Ascending aorta (tissue), 2 donors: Measurements from ENCODE around the gene PCBP1. TPM values are rescaled to one million over a fixed set of nuclear protein-coding genes. Genes with fewer than 3 reads are reported as not detected.
"Not testable (repeated sequence)": the region's sequence is repeated elsewhere in the genome, so short reads cannot be mapped to it uniquely, and the experiment has no call there.

Experiments used
- DNase-seq, 2 donors: peaks; one replicate each; pipeline ENCODE4 v3.0.0-alpha.2; 2019; ENCODE audit warnings: low spot score in 2 of 2
- H3K27ac ChIP-seq, 2 donors: fragments of 200-600 bp; sonication (generic); one replicate each; pipeline ENCODE4 v1.5.1; 2016 to 2017; ENCODE audit warnings: mild to moderate bottlenecking in 1 of 2
- H3K27me3 ChIP-seq: fragments of 200-600 bp; sonication (generic); one replicate; pipeline ENCODE4 v1.5.1; 2017
- H3K36me3 ChIP-seq, 2 donors: fragments of 200-600 bp; sonication (generic); one replicate each; pipeline ENCODE4 v1.5.1; 2016
- H3K4me1 ChIP-seq, 2 donors: fragments of 200-600 bp; sonication (generic); one replicate each; pipeline ENCODE4 v1.5.1; 2016 to 2017; ENCODE audit warnings: mild to moderate bottlenecking in 1 of 2
- H3K4me3 ChIP-seq, 2 donors: fragments of 200-600 bp; sonication (generic); one replicate each; pipeline ENCODE4 v1.5.1; 2016 to 2017; ENCODE audit warnings: mild to moderate bottlenecking in 1 of 2
- H3K9me3 ChIP-seq, 2 donors: fragments of 200-600 bp; sonication (generic); one replicate each; pipeline ENCODE4 v1.5.1; 2016
- CTCF ChIP-seq, 3 experiments: fragments of 200-600 bp in 2 of 3; fragments of 450-650 bp in 1 of 3; sonication (generic) in 2 of 3; IDR thresholded peaks; one replicate each; pipeline ENCODE4 v1.5.1; 2016 to 2019; ENCODE audit warnings: antibody characterized with exemption in 3 of 3, mild to moderate bottlenecking in 1 of 3, moderate library complexity in 1 of 3
- intact Hi-C: fragments of 100-400 bp; cut with DNase I; formaldehyde crosslinking; loops from one replicate; pipeline ENCODE4 v1.15.1; 2023
- total RNA-seq: library from RNA; depleted of rRNA; stranded (reverse); fragments of >200 nt; gene quantifications from one replicate; pipeline ENCODE4 v1.1.0, GENCODE V29; 2016

PCBP1 gene
- total RNA-seq, 1 donor from 2014 or later: 227 TPM

GRCh38 chr2:70090706-70091334, 3.5 kb downstream of the PCBP1 start:
- no peak for TF ChIP-seq CTCF (IDR thresholded peaks at IDR 0.05)
- Histone ChIP-seq H3K4me3 (no peak overlapping the region), H3K36me3 (peaks cover 0 to 4% of the 10 kb centered on the region in 2 donors), H3K27me3 (no peaks in the 10 kb centered on the region), H3K4me1 (peaks cover 8 to 22% of the 10 kb centered on the region in 2 donors), H3K9me3 (no peaks in the 10 kb centered on the region), H3K27ac (peak overlapping the region; percentile 28 to 98)
- intact Hi-C loops: no loop called here
- DNase-seq: no peak

DNA sequence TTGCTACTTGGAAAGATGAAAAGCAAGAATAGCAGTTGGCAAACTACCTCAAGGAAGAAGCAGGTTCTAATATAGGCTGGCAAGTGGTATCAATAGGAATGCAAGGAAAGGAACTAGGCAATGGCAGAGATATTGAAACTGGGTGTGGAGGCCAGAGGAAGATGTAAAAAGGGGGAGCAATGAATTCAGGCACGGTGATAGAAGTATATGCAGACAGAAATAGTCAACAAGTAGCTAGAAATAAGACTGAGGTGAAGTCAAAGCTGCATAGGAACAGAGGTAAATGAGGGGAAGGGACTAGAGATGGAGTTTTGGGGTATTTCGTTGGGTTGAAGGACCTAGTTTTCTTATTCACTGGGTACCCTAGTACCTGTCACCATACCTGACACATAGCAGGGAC, 4.1 kb downstream of the PCBP1 start:
- no peak for DNase-seq
- Histone ChIP-seq H3K4me1 (peaks cover 8 to 23% of the 10 kb centered on the region in 2 donors), H3K36me3 (peaks cover 0 to 4% of the 10 kb centered on the region in 2 donors), H3K27me3 (no peaks in the 10 kb centered on the region), H3K27ac (peak overlapping the region in 1 of 2 donors; percentile 28), H3K9me3 (no peaks in the 10 kb centered on the region), H3K4me3 (no peak overlapping the region)
- TF ChIP-seq CTCF (IDR thresholded peaks at IDR 0.05): no peak
- intact Hi-C loops: no loop called here

- Histone ChIP-seq H3K4me3 (no peak overlapping the region), H3K36me3 (peaks cover 0 to 4% of the 10 kb centered on the region in 2 donors), H3K27ac (peak overlapping the region in 1 of 2 donors; percentile 28), H3K9me3 (no peaks in the 10 kb centered on the region), H3K27me3 (no peaks in the 10 kb centered on the region), H3K4me1 (peaks cover 8 to 23% of the 10 kb centered on the region in 2 donors)
- no peak for TF ChIP-seq CTCF (IDR thresholded peaks at IDR 0.05)
- DNase-seq: no peak
- intact Hi-C loops: no loop called here
Observed at GRCh38 chr2:70091816-70092215, 4.5 kb downstream of the PCBP1 start.

DNA sequence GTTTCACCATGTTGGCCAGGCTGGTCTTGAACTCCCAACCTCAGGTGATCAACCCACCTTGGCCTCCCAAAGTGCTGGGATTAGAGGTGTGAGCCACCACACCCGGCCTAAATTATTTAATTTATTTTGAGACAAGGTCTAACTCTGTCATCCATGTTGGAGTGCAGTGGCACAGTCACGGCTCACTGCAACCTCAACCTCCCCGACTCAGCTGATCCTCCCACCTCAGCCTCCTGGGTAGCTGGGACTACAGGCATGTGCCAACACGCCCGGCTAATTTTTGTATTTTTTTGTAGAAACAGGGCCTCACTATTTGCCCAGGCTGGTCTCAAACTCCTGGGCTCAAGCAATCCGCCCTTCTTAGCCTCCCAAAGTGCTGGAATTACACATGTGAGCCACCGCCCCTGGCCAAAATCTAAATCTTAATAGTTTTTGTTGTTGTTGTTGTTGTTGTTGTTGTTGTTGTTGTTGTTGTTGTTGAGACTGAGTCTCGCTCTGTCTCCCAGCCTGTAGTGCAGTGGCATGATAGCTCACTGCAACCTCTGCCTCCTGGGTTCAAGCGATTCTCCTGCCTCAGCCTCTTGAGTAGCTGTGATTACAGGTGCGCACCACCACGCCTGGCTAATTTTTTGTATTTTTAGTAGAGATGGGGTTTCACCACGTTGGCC, 5.4 kb downstream of the PCBP1 start:
- H3K27me3 ChIP-seq, H3K9me3 ChIP-seq, H3K27ac ChIP-seq, intact Hi-C loops, DNase-seq, H3K4me3 ChIP-seq, H3K36me3 ChIP-seq: not testable (repeated sequence)
- peaks cover 8 to 23% of the 10 kb centered on the region in 2 donors for H3K4me1 ChIP-seq

DNA sequence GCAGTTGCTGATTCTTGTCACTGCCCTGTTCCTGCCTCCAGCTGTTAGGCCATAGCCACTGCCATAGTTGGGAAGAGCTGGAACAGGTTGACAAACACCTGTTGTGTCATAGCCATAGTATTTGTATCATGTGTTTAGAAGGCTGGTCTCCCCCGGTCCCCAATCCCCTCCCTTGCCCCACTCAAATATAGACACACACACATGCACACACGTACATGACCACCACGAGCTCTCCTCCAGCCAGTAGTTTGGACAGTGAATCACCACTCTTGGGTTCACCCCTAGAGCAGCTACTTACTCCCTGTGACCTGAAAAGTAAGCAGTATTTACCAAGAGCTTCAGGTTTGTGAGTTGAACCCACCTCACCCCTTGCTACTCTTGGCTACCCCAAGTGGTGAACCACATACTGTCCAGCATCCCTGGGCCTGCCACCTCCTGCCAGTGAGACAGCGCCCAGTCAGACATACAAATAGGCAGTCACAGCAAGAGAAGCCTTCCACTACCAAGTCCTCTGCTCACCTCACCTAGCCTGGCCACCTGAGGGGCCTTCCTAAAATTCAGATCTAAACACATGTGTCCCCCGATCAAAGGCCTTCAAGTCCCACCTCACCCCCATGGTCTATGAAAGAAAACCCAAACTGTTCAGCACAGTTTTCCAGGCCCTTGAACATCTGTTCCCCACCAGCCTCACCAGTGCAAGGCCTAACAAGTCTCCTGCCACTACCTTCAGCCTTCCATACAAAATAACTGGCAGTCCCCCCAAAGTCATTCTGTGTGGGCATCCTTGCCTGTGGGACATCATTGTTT, 7.1 kb downstream of the PCBP1 start:
- Histone ChIP-seq H3K27ac (peak overlapping the region; percentile 94 to 95), H3K27me3 (no peaks in the 10 kb centered on the region), H3K36me3 (no peaks in the 10 kb centered on the region), H3K9me3 (no peaks in the 10 kb centered on the region), H3K4me1 (peaks cover 8 to 23% of the 10 kb centered on the region in 2 donors), H3K4me3 (no peak overlapping the region)
- intact Hi-C loops: loop anchor here (2.0 kb wide), 1 partner anchor 14 kb away; no protein-coding TSS in a partner anchor
- TF ChIP-seq CTCF (IDR thresholded peaks at IDR 0.05): no peak
- DNase-seq: no peak
